ACHN (cell line): ENCODE data around the gene TANC1.

Source experiments
- DNase-seq: peaks from one replicate; pipeline ENCODE4 v3.0.0-alpha.2; 2015
- in situ Hi-C: cut with HindIII; loops from 2 replicates; pipeline ENCODE4 v1.10.0; 2017; ENCODE audit warnings: low sequenced_read_pairs, low pct_ligation_motif_present, low pct_unique_long_range_greater_than_20kb

TANC1 gene

GRCh38 chr2:159230145-159230877 lies 261.9 kb downstream of the TANC1 start:
- no peak for DNase-seq
- in situ Hi-C loops = no loop called here

GRCh38 chr2:159232456-159233170 lies 264.2 kb downstream of the TANC1 start:
- no peak for DNase-seq
- in situ Hi-C loops = no loop called here

- in situ Hi-C loops = no loop called here
- no peak for DNase-seq
These were observed 266.4 kb downstream of the TANC1 start for GRCh38 chr2:159234868-159235267.

- no peak for DNase-seq
- in situ Hi-C loops = no loop called here
These were observed 275.1 kb downstream of the TANC1 start for GRCh38 chr2:159243529-159243928.

- DNase-seq = no peak
- in situ Hi-C loops = no loop called here
These were observed 278.0 kb downstream of the TANC1 start for GRCh38 chr2:159246325-159246988.

- peak; percentile 84 for DNase-seq
- in situ Hi-C loops = no loop called here
These were observed 281.7 kb downstream of the TANC1 start for GRCh38 chr2:159249990-159250715.

GRCh38 chr2:159251296-159252173 lies 283.1 kb downstream of the TANC1 start:
- in situ Hi-C loops = no loop called here
- DNase-seq = no peak

- in situ Hi-C loops = no loop called here
- DNase-seq = no peak
These were observed 284.5 kb downstream of the TANC1 start for GRCh38 chr2:159252905-159253304.

- in situ Hi-C loops = no loop called here
- no peak for DNase-seq
These were observed 287.7 kb downstream of the TANC1 start for GRCh38 chr2:159256159-159256558.

- DNase-seq = no peak
- in situ Hi-C loops = no loop called here
These were observed 293.8 kb downstream of the TANC1 start for GRCh38 chr2:159262226-159262625.

GRCh38 chr2:159262904-159263303 lies 294.5 kb downstream of the TANC1 start:
- in situ Hi-C loops = no loop called here
- DNase-seq = no peak

- in situ Hi-C loops = no loop called here
- no peak for DNase-seq
These were observed 296.7 kb downstream of the TANC1 start for GRCh38 chr2:159265171-159265576.

GRCh38 chr2:159266554-159266953 lies 298.1 kb downstream of the TANC1 start:
- no peak for DNase-seq
- in situ Hi-C loops = no loop called here

GRCh38 chr2:159267921-159268320 lies 299.5 kb downstream of the TANC1 start:
- DNase-seq = no peak
- in situ Hi-C loops = no loop called here

GRCh38 chr2:159270744-159271379 lies 302.4 kb downstream of the TANC1 start:
- no peak for DNase-seq
- in situ Hi-C loops = no loop called here

- in situ Hi-C loops = no loop called here
- DNase-seq = no peak
These were observed 303.7 kb downstream of the TANC1 start for GRCh38 chr2:159272156-159272555.

- no peak for DNase-seq
- in situ Hi-C loops = no loop called here
These were observed 306.7 kb downstream of the TANC1 start for GRCh38 chr2:159275111-159275510.

- in situ Hi-C loops = no loop called here
- no peak for DNase-seq
These were observed 311.3 kb downstream of the TANC1 start for GRCh38 chr2:159279700-159280099.
